Brain microvascular endothelial cell (primary cell): Measurements from ENCODE around the gene PANK2.

Source experiments
- DNase-seq: peaks from one replicate; pipeline ENCODE4 v3.0.0-alpha.2; 2020
- H3K27ac ChIP-seq: fragments of 250-450 bp; sonication (Bioruptor Pico); 2 replicates; pipeline ENCODE4 v1.5.1; 2020; ENCODE audit warnings: mild to moderate bottlenecking, moderate library complexity
- H3K27me3 ChIP-seq: fragments of 250-450 bp; sonication (Bioruptor Pico); replicated peaks from 2 replicates; pipeline ENCODE4 v1.5.1; 2020; ENCODE audit warnings: mild to moderate bottlenecking
- H3K36me3 ChIP-seq: fragments of 250-450 bp; sonication (Bioruptor Pico); replicated peaks from 2 replicates; pipeline ENCODE4 v1.5.1; 2020; ENCODE audit warnings: mild to moderate bottlenecking
- H3K4me3 ChIP-seq: 2 replicates; pipeline ENCODE4 v1.5.1; 2011; ENCODE audit warnings: low read depth, mild to moderate bottlenecking, control low read depth, low read length, moderate library complexity
- in situ Hi-C: cut with HindIII; loops from 2 replicates; pipeline ENCODE4 v1.10.0; 2017; ENCODE audit warnings: low sequenced_read_pairs, low pct_ligation_motif_present
- TF ChIP-seq, protein P1 (sequence below): IDR thresholded peaks from 2 replicates; pipeline ENCODE4 v1.5.1; 2011; ENCODE audit warnings: low read depth, mild to moderate bottlenecking, moderate library complexity, low read length, control low read depth, inconsistent platforms; ENCODE audit errors: missing control alignments

Gene PANK2

GRCh38 chr20:3885715-3886114, 3.5 kb upstream of the PANK2 start:
- no peak overlapping the region for H3K27ac ChIP-seq

DNA sequence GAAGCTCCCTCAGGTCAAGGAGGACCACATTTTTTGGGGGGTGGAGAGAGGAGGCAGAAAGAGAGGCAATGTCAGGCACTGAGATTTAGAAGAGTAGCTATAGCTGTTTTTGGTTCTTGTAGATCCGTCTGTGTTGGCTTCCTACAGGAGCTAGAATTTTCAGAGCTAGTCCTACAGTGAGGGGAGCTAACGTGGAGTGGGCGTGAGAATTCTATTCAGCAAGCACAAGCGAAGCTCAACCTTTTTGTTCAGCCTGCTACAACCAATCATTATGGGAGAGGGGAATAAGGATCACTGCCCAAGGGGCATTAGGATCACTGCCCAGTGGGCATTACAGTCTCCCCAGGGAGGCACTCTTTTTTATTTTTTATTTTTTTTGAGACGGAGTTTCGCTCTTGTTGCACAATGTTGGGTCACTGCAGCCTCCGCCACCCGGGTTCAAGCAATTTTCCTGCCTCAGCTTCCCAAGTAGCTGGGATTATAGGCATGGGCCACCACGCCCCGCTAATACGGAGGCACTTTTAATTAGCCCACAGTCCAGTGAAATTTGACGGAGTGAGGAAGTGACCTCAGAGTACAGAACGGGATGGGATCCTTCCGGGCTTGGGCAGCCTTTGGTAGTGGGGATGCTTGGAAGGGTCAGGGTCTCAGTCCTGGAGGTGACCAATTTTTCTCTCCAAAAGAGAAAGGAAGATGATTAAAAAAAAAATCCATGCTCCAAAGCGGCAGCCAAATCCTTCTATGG, 1.1 kb upstream of the PANK2 start:
- DNase-seq = peak; percentile 29
- H3K4me3 ChIP-seq = peak overlapping the region; percentile 91
- peak overlapping the region; percentile 87 for H3K27ac ChIP-seq
- TF ChIP-seq, protein P1, sequence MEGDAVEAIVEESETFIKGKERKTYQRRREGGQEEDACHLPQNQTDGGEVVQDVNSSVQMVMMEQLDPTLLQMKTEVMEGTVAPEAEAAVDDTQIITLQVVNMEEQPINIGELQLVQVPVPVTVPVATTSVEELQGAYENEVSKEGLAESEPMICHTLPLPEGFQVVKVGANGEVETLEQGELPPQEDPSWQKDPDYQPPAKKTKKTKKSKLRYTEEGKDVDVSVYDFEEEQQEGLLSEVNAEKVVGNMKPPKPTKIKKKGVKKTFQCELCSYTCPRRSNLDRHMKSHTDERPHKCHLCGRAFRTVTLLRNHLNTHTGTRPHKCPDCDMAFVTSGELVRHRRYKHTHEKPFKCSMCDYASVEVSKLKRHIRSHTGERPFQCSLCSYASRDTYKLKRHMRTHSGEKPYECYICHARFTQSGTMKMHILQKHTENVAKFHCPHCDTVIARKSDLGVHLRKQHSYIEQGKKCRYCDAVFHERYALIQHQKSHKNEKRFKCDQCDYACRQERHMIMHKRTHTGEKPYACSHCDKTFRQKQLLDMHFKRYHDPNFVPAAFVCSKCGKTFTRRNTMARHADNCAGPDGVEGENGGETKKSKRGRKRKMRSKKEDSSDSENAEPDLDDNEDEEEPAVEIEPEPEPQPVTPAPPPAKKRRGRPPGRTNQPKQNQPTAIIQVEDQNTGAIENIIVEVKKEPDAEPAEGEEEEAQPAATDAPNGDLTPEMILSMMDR = no peak
- H3K36me3 ChIP-seq = no peaks in the 10 kb centered on the region
- in situ Hi-C loops = no loop called here
- no peaks in the 10 kb centered on the region for H3K27me3 ChIP-seq

More at GRCh38 chr20:3885715-3886114, 3.5 kb upstream of the PANK2 start:
- H3K4me3 ChIP-seq = no peak overlapping the region
- no peaks in the 10 kb centered on the region for H3K36me3 ChIP-seq
- DNase-seq = no peak
- in situ Hi-C loops = no loop called here
- no peaks in the 10 kb centered on the region for H3K27me3 ChIP-seq
- TF ChIP-seq, protein P1 = no peak

GRCh38 chr20:3889489-3890397, 556 bp downstream of the PANK2 start:
- TF ChIP-seq, protein P1 = no peak
- Histone ChIP-seq H3K27ac (peak overlapping the region; percentile 82), H3K27me3 (no peaks in the 10 kb centered on the region), H3K4me3 (peak overlapping the region; percentile 91), H3K36me3 (no peaks in the 10 kb centered on the region)
- in situ Hi-C loops = no loop called here
- no peak for DNase-seq

DNA sequence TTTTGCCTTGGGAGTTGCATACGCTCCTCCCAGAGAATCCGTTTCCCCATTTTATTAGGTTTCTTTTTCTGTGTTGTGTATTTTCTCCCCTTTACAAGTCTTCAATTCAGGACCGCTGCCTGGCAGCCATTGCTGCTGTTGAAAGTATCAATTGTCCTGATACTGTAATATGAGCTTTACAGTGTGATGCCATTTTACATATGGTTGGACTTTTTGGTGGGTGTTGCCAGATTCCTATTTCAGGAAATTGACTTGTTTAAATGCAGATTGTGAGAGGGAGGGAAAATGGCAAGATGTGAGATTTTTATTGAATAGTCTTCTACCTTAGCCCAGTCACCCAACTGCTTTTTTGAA, 1.2 kb downstream of the PANK2 start:
- Histone ChIP-seq H3K36me3 (peaks cover 3% of the 10 kb centered on the region), H3K27ac (peak overlapping the region; percentile 82), H3K4me3 (peak overlapping the region; percentile 91), H3K27me3 (no peaks in the 10 kb centered on the region)
- TF ChIP-seq, protein P1 = no peak
- DNase-seq = no peak
- in situ Hi-C loops = no loop called here

- TF ChIP-seq, protein P1 = no peak
- Histone ChIP-seq H3K4me3 (peak overlapping the region; percentile 91), H3K27me3 (no peaks in the 10 kb centered on the region), H3K27ac (no peak overlapping the region), H3K36me3 (peaks cover 3% of the 10 kb centered on the region)
- in situ Hi-C loops = no loop called here
- DNase-seq = no peak
Measured at GRCh38 chr20:3890999-3891929, 2.1 kb downstream of the PANK2 start.
